HG03139 (cell line): ENCODE measurements around the gene ZNRF4.
"Not testable (repeated sequence)": the region's sequence is repeated elsewhere in the genome, so short reads cannot be mapped to it uniquely, and the experiment has no call there.

ENCODE experiments used
- ATAC-seq: cut with Tn5 transposase; IDR thresholded peaks from one replicate; pipeline ENCODE4 v1.9.1; 2021; ENCODE audit not compliant: unreplicated experiment

ZNRF4 gene

DNA sequence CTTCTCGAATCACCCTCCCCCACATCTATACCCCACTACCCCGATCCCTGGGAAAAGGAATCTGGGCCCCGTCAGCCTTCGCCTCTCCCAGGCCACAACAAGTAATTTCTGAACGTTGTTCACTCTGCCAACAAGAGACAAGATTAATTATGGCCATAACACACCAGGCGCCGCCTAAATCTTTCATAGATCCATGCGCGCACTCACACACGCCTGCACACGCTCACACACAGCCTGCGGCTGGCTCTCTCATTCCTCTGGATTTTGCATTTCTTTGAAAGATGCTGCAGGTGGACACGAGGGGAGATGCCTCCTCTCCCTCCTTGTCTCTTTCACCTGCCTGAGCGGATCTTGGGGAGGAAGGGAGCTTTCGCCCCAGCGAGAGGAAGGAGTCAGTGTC is 17.1 kb downstream of the ZNRF4 start:
- ATAC-seq: no peak

DNA sequence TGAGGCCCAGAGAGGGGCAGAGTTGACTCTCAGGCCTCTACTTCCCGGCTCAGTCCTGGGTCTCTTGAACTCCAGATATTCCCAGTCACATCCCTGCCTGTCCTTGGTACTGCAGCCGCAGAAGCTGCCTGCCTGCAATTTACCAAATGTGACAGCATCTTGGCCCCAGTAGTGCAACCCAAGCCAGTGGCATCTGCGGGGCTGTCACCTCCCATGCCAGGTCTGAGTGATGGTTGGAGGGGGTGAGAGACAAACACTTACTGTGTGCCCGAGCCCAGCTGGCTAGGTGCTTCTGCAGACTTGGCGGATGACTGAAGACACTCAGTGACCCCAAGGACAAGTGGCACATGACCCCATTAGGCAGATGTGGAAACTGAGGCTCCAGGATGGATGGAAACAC is 18.4 kb downstream of the ZNRF4 start:
- ATAC-seq: no peak

DNA sequence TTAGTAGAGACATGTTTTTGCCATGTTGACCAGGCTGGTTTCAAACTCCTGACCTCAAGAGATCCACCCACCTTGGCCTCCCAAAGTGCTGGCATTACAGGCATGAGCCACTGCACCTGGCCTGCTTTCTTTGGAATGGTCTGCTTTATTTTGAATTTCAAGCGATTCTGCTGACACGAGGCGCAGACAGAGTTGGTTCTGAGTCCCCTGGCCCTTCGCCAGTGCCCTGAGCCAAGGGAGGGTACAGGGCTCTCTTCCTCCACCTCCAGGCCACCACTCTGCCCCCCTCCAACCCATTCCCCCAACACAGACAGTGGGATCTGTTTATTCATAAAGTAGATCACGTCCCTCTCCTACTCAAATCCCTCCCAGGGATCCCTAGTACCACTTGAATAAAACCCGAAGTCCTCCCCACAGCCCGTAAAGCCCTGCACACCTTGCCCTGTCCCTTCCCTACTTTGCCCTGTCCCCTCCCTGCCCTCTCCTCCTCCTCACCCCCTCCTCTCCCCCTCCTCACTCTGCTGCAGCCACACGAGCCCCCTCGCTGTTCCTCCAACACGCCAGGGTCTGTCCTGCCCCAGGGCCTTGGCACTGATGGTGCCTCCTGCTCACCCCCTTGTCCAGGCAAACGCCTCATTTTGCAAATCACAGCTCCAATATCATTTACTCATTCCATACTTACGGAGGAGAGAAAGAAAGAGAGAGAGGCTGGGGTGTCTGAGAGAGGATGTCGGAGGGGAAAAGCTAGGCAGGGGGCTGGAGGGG is 22.4 kb downstream of the ZNRF4 start:
- ATAC-seq: no peak

DNA sequence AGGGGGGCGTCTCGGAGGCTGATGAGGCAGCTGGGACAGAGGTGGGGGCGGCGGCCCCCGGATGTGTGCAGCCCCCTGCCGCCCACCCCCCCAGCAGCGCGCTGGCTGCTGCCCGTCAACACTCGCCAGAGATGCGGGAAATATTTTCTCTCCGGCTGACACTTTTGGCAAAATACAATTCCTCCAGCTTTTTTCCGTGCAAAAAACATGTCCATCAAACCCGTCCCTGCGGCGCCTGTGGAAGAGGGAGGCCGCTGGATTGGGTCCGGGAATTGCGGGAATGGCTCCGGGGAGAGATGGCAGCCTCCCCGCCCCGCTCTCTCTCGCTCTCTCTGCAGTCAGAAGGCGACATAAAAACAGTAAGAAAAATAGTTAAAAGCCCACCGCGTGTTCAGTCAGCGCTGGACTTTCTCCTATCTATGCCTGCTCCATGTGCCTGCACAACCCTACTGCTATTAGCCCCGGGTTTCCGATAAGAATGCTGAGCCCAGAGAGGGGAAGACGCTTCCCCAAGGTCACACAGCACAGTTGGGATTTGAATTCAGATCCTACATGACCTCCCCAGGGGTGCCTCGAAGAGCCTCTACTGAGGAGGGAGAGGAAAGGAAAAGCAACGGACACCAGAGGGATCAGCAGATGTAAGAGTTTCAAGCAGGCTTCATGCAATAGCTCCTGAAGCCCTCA is 23.2 kb downstream of the ZNRF4 start:
- no peak for ATAC-seq

DNA sequence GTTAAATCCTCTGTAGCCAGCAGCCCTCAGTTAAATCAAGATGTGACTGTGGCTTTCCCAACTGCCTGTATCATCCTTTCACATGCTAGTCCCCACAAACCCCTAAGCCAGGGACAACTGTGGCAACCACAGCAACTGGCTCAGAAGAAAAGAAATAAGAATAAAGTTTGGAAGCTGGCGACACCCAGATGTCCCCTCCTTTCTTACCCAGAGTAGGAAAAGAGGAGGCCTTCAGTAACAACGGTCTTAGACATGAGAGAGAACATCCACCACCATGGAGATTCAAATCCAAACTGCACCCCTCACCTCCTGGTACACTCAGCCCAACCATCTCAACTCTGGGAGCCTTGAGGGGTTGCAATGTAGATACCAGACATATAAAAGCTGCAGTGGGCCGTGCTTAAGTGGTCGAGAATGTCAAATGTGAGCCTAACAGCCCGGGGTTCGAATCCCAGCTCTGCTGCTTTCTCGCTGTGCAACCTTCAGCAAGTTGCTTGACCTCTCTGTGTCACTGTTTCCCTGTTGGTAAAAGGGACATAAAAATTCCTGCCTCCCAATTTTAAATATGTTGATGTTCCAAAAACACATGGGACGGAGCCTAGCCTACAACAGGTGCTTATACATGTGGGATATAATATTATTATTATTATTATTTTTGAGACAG is 23.8 kb downstream of the ZNRF4 start:
- ATAC-seq: no peak

DNA sequence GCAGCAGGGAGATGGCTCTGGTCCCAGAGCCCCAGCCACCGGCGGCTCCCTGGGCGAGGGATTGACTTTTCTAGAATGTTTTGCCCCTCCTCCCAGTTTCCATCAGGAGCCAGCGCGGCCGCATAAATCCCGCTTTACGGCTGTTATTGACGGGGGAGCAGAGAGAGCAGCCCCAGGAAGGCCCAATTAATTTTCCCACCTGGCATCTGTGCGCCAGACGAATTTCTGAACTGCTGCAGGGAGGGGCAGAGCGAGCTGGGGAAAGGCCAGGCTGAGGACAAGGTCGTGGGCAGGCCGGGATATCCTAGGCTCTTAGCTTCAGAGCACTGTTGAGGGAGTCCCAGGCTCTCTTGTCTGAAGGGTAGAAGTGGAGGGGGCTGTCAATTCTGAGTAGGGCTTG is 24.7 kb downstream of the ZNRF4 start:
- ATAC-seq: no peak

DNA sequence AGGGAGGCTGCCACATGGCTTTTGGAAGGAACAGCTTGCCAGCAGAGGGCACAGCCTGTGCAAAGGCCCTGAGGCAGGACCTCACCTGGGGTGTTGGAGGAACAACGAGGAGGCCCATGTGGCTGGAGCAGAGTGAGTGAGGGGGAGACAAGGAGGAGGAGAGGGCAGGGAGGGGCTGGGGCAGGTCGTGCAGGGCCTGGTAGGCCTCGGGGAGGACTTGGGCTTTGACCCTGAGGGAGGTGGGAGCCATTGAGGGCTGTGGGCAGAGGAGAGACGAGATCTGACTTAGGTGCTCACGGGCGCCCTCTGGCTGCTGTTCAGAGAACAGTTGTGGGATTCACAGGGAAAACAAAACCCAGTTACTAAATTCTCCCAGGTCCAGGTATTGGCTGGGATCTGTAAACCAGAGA is 25.2 kb downstream of the ZNRF4 start:
- ATAC-seq: no peak

DNA sequence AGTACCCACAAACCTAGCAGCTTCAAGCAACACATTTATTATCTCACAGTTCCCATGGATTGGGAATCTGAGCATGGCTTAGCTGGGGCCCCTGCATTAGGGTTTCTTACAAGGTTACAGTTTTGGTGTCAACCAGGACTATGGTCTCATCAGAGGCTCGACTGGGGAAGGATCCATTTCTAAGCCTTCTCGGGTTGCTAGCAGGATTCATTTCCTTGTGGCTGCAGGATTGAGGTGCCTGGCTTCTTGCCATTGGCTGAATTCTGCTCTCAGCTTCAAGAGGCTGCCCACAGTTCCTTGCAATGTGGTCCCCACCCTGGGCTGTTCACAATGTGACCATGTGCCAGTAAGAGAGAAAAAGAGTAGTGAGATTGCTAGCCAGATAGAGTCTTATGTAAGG is 26.7 kb downstream of the ZNRF4 start:
- ATAC-seq: no peak

DNA sequence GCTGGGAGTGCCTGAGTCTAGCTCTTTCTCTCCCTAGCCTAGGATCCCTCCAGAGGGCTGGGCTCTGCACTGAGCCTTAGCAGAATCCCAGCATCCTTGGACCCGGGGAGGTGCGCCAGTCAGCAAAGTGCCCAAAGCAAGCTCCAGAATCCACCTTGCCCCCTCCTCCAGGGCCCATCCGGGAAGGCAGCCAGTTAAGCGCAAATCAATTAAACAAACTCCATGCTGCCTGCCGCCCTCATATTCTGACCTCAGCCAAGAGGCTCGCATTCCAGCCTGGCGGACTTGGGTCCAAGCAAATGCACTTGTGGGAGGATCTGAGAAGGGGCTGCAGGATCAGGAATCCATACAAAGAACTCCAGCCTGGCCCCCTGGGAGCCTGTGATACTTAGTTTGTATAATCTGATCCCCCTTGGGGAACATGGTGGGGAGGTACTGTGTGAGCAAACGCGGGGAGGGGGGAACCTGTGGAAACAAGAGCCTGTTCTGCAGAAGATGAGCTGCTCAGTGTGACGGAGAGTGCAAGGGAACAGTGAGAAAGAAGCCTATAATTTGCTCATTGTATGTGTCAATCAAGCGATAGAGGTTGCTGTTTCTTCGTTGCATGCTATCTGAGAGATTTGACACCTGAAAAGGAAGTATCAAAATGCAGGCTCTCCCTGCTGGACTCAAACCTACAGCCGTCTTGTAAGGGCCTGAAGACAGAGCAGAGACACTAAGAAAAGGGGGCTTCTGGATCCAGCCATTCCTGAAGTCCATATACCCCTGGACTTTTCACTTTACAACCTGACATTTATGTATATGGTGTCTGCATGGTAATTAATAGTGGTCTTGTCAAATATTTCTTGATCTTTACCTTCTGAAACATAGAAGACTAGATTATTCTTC is 29.4 kb downstream of the ZNRF4 start:
- no peak for ATAC-seq

DNA sequence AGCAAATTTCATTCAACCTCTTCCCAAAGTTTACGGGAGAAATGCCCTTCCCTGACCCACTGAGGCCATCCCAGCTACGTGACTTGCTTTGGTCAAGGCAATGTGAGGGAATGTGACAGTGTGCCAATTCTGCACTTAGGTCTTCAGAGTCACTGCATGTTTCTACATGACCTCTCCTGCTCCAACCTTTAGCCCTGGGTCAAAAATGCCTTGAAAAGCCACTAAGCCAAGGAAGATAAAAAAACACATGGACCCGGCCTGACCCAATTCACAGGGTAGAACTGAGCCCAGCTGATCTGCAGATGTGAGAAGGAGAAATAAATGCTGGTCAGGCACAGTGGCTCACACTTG is 30.0 kb downstream of the ZNRF4 start:
- no peak for ATAC-seq

DNA sequence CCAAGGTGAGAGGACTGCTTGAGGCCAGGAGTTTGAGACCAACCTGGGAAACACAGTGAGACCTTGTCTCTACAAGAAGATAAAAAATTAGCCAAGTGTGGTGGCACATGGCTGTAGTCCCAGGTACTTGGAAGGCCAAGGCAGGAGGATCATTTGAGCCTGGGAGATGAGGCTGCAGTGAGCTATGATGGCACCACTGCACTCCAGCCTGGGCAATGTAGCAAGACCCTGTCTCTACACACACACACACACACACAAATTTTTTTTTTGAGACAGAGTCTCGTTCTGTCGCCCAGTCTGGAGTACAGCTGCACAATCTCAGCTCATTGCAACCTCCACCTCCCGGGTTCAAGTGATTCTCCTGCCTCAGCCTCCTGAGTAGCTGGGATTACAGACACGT is 30.4 kb downstream of the ZNRF4 start:
- ATAC-seq: not testable (repeated sequence)

DNA sequence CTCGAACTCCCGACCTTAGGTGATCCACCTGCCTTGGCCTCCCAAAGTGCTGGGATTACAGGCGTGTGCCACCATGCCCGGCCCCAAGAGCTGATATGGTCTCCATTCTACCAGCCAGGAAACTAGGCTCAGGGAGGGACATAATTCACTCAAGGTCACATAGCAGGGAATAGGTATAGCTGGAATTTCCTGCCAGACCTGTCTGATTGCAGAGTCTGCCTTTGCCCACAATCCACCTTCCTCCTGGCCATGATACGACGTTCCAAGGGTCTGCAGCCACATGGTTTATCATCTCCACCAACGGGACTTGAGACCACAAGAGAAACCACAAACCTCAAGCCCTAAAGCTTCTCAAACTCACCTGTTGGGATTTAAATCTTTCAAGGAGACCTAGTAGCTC is 32.0 kb downstream of the ZNRF4 start:
- no peak for ATAC-seq

DNA sequence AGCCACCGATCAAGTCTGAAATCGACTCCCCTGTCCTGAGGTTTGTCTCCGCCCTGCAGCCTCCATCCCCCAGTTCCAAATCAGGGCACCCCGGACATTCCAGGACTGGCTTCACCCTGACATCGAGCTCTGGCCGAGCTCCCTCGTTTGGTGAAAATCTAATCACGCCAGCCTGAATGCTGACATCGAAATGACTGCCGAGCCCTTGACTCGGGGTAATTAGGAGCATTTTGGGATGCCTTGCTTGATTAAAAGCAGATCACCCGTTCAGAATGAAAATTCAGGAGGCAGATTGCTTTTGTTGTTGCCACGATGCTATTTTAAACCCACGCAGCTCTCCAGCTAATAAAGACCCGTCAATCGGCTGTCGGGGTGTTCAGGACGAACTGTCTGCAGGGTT is 34.3 kb downstream of the ZNRF4 start:
- ATAC-seq: no peak

DNA sequence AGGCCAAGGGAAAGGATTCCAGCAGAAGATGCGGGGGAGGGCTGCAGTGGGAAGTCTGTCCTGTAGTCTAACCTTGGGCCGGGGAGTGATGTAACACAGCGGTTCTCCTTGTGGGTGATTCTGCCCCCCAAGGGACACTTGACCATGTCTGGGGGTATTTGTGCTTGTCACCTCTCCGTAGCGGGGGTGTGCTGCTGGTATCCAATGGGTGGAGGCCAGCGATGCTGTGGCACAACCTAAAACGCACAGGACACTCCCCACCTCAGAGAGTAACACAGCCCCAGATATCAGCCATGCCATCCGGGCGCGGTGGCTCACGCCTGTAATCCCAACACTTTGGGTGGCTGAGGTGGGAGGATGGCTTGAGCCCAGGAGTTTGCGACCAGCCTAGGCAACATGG is 36.3 kb downstream of the ZNRF4 start:
- no peak for ATAC-seq

DNA sequence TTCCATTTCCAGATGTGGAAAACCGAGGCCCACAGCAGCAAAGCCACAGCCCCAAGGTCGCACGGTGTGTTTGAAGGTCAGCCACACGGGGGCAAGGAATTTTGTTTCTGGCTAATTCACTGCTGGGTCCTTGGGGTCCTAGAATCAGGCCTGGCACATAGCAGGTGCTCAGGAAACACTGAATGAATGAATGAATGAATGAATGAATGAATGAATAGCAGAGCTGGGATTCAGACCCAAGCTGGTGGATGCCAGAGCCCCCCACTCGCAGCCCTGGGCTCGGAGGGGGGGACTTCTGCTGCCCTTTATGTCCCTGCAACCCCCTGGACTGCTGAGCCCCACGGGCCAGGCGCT is 37.0 kb downstream of the ZNRF4 start:
- ATAC-seq: no peak

DNA sequence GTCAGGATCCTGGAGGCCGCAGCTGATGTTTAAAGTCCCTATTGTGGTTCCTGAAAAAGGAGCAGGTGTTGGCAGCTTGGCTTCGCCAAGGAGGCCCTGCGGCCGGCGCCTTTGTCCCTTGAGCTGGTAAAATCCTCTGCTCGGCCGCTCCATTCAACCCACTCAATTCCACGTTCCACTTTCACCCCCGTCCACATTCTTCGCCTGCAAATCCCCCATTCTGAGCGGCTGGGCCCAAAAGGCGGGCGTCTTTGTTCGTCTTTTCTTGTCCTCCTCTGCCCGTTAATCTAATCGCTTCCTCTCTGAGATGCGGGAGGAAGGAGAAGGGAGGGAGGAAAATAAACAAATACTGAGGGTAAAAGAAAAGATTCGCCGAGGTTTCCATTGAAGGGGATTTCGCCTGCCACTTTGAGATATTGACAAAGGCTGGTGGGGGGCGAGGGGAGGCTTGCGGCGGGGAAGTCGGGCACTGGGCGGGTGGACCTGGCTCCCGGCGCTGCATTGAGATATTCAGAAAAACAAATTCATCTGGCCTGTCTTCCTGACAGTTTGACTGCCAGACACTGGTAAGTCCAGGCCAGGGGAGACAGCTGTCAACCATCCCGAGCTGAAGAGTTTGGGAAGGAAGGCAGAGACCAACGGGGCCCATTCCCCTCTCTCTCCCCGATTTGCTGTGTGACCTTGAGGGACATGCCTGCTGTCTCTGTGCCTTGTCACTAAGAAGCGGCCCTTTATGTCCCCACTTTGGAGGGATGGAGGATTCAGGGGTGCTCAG is 37.6 kb downstream of the ZNRF4 start:
- no peak for ATAC-seq

DNA sequence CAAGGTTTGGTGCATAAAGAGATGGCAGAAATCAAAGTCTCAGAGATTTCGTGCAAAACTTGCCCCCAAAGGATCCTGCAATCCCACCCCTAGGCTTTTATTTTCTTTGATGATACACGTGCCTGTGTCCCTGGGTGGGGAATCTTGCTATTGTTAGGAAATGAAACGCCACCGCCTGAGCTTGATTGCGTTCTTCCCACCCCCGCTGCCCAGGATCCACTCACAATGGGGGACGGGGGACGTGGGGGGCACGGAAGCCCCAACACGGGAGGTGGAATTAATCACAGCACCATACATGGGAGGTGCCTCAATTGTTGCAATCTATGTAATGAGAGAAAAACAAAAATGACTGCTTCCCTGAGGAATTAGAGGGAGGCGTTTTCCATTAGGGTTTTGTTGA is 39.6 kb downstream of the ZNRF4 start:
- ATAC-seq: no peak

DNA sequence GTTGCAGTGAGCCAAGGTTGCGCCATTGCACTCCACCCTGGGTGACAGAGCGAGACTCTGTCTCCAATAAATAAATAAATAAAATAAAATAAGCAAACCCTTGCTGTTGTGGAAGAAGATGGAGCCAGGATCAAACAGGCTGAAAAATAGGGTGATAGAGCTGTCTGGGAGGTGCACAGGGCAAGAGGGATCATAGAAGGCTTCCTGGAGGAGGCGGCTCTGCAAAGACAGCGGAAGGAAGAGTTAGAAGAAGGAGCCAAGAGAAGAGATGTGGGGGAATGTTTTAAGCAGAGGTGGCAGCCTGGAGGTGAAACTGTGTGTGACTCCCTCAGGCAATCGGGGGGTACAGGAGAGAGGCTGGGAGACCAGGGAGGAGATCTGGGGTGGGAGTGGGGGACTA is 40.6 kb downstream of the ZNRF4 start:
- ATAC-seq: no peak

DNA sequence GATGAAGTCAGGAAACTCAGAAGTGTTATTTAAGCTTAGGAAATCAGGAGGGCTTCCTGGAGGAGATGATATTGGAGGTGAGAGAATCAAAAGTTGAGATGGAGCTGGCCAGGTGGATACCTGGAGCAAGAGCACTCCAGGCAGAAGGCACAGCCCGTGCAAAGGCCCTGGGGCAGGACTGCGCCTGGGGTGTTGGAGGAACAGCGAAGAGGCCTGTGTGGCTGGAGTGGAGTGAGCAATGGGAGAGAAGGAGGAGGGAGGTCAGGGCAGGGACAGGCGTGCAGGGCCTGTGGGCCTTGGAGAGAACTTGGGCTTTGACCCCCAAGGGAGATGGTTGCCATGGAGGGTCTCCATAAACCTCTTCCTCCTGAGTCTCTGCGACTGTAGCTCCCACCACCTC is 42.1 kb downstream of the ZNRF4 start:
- ATAC-seq: no peak

DNA sequence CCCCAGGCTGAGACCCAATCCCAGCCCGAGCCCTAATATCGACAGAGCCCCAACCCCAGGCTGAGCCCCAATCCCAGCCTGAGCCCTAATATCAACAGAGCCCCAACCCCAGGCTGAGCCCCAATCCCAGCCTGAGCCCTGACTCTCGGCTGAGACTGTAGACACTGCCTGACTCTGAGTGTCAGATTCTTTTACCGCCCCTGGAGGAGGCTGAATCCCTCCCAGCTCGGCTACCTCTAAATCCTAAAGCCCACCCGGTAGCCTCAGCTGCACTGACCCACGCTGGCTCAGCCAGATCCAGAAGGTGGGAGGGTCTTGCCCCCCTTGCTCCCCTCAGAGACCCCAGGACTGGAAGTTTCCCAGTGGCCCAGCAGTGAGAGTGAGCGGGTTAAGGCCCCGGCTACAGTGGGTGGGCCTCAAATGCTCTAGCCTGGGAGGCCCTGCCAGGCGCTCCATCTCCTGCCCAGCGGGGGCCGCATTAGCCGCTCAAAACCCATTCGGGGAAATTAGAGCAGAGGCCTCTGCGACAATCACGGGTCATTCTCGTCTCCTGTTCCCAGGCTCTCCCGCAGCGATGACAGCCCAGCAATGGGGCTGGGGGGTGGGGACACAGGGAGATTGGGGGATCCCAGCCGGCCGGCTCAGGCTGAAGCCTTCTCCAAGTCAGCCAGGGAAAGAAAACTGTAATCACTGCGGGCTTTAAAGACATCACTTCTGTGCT is 43.8 kb downstream of the ZNRF4 start:
- no peak for ATAC-seq
